Smooth muscle cell (in vitro differentiated cells): ENCODE data around the gene COX7A2. TPM values are rescaled to one million over a fixed set of nuclear protein-coding genes. Genes with fewer than 3 reads are reported as not detected.

Experiments
- DNase-seq: peaks from one replicate; lab custom pipeline; 2025; ENCODE audit not compliant: unreplicated experiment; lab: John Stamatoyannopoulos, UW
- H2AFZ ChIP-seq: fragments of 200-600 bp; sonication (generic); 2 replicates; pipeline ENCODE4 v1.6.0; 2016; ENCODE audit warnings: antibody characterized with exemption, low read depth, mild to moderate bottlenecking
- H3F3A ChIP-seq: fragments of 200-600 bp; sonication (generic); 2 replicates; pipeline ENCODE4 v1.6.0; 2017; ENCODE audit warnings: antibody characterized with exemption, low read depth
- H3K27ac ChIP-seq: fragments of 200-600 bp; sonication (generic); 2 replicates; pipeline ENCODE4 v1.5.1; 2016; ENCODE audit warnings: low read depth, mild to moderate bottlenecking
- H3K27me3 ChIP-seq: fragments of 200-600 bp; sonication (generic); 2 replicates; pipeline ENCODE4 v1.6.1; 2016; ENCODE audit warnings: low read depth, mild to moderate bottlenecking
- H3K36me3 ChIP-seq: fragments of 200-600 bp; sonication (generic); 2 replicates; pipeline ENCODE4 v1.5.1; 2016; ENCODE audit warnings: low read depth
- H3K4me1 ChIP-seq: fragments of 200-600 bp; sonication (generic); 2 replicates; pipeline ENCODE4 v1.5.1; 2016; ENCODE audit warnings: low read depth
- H3K4me2 ChIP-seq: fragments of 200-600 bp; sonication (generic); 2 replicates; pipeline ENCODE4 v1.6.0; 2016; ENCODE audit warnings: mild to moderate bottlenecking
- H3K4me3 ChIP-seq: fragments of 200-600 bp; sonication (generic); 2 replicates; pipeline ENCODE4 v1.5.1; 2016; ENCODE audit warnings: mild to moderate bottlenecking
- H3K79me2 ChIP-seq: fragments of 200-600 bp; sonication (generic); 2 replicates; pipeline ENCODE4 v1.6.0; 2016; ENCODE audit warnings: low read depth, mild to moderate bottlenecking
- H3K9ac ChIP-seq: fragments of 200-600 bp; sonication (generic); 2 replicates; pipeline ENCODE4 v1.6.0; 2016; ENCODE audit warnings: low read depth
- H3K9me3 ChIP-seq: fragments of 200-600 bp; sonication (generic); replicated peaks from 2 replicates; pipeline ENCODE4 v1.5.1; 2016; ENCODE audit warnings: low read depth
- H4K20me1 ChIP-seq: fragments of 200-600 bp; sonication (generic); 2 replicates; pipeline ENCODE4 v1.6.0; 2016; ENCODE audit warnings: low read depth
- CTCF ChIP-seq: fragments of 200-600 bp; sonication (generic); IDR thresholded peaks from 2 replicates; pipeline ENCODE4 v1.5.1; 2017; ENCODE audit warnings: borderline replicate concordance, mild to moderate bottlenecking, antibody characterized with exemption; ENCODE audit not compliant: insufficient read depth, poor library complexity, severe bottlenecking
- WGBS: methylation state at CpG from one replicate; pipeline ENCODE4 v1.1.7; 2016; ENCODE audit warnings: low lambda C conversion rate; 5-methylcytosine and 5-hydroxymethylcytosine counted together
- polyA plus RNA-seq: library from polyadenylated mRNA; unstranded; fragments of >200 nt; fragmentation: Nextera tagmentation; extraction: Ambion mirVana; gene quantifications from 2 replicates; pipeline ENCODE4 v1.2.1, GENCODE V29; 2016
- total RNA-seq: library from RNA; depleted of rRNA; stranded (reverse); fragments of >200 nt; gene quantifications from 2 replicates; pipeline ENCODE4 v1.2.3, GENCODE V29; 2014

The COX7A2 gene
- total and polyA plus RNA-seq, 2 experiments from 2014 or later, result 802 to 1,287 TPM

DNA sequence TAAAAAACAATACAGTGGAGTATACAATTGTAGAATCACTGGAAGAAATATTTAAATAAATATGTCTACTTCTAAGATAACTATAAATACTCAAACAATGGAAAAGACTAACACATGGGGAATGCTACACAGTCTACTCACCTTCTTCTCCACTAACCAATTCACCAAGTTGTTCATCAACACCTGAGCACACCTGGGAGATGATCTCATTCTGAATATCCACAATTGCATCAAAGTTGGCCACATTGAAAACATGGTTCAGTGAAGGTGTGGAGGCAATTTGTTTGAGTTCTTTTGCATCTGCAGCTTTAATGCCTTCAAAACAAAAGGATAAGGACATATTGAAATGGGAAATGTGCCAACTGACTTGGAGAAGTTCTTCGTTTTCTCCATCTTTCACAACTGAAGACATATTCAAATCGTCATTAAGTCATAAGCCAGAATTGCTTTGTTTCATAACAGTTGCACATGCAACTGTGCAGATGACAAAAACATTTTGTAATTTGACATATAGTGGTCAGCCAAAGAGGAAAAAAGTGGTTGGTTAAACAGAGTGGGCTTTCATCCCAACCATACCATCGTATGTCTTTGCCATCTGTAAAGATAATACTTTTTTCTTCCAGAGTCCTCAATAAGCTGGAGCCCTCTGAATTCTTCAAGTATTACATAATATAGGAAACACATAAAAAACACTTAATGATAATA, 55.2 kb downstream of the COX7A2 start:
- H3K27ac ChIP-seq, result no peak overlapping the region
- no peak for TF ChIP-seq CTCF
- no peaks in the 10 kb centered on the region for H3K4me1 ChIP-seq
- no peak overlapping the region for H3K9ac ChIP-seq
- 93% methylated on average over 3 of the region's 3 CpGs for WGBS
- H3K4me3 ChIP-seq, result no peak overlapping the region
- H3F3A ChIP-seq, result no peaks in the 10 kb centered on the region
- no peak overlapping the region for H2AFZ ChIP-seq
- no peaks in the 10 kb centered on the region for H3K9me3 ChIP-seq
- no peaks in the 10 kb centered on the region for H3K79me2 ChIP-seq
- no peak overlapping the region for H3K4me2 ChIP-seq
- H3K36me3 ChIP-seq, result peaks cover 15% of the 10 kb centered on the region
- no peaks in the 10 kb centered on the region for H3K27me3 ChIP-seq
- DNase-seq, result no peak
- H4K20me1 ChIP-seq, result peaks cover 9% of the 10 kb centered on the region

Other genes with a start within 250 kb of the COX7A2 start
- 154 and 214 TPM in 2 replicates for gene COL12A1, start 37.7 kb downstream of the COX7A2 start, total RNA-seq
- 27.9 and 44.2 TPM in 2 replicates for gene COL12A1, start 37.7 kb downstream of the COX7A2 start, polyA plus RNA-seq
- 230 and 282 TPM in 2 replicates for gene TMEM30A, start 41.0 kb upstream of the COX7A2 start, total RNA-seq
- 99.3 and 110 TPM in 2 replicates for gene TMEM30A, start 41.0 kb upstream of the COX7A2 start, polyA plus RNA-seq
- gene FILIP1, start 250.0 kb upstream of the COX7A2 start, total RNA-seq, result 3.5 and 4.4 TPM in 2 replicates
- gene FILIP1, start 250.0 kb upstream of the COX7A2 start, polyA plus RNA-seq, result 2.1 and 3.0 TPM in 2 replicates